Stimulated activated CD4-positive, alpha-beta T cell treated with anti-CD3 and anti-CD28 coated beads, Interleukin-15, amount 100 ng/mL, for 48 hours (primary cell): ENCODE results near the gene MTCH1.
"Not testable (repeated sequence)": the region's sequence is repeated elsewhere in the genome, so short reads cannot be mapped to it uniquely, and the experiment has no call there.

Source experiments
- DNase-seq, 2 donors: peaks; one replicate each; pipeline ENCODE4 v3.0.0-alpha.2; 2020; ENCODE audit warnings: low read depth in 2 of 2

The MTCH1 gene

DNA sequence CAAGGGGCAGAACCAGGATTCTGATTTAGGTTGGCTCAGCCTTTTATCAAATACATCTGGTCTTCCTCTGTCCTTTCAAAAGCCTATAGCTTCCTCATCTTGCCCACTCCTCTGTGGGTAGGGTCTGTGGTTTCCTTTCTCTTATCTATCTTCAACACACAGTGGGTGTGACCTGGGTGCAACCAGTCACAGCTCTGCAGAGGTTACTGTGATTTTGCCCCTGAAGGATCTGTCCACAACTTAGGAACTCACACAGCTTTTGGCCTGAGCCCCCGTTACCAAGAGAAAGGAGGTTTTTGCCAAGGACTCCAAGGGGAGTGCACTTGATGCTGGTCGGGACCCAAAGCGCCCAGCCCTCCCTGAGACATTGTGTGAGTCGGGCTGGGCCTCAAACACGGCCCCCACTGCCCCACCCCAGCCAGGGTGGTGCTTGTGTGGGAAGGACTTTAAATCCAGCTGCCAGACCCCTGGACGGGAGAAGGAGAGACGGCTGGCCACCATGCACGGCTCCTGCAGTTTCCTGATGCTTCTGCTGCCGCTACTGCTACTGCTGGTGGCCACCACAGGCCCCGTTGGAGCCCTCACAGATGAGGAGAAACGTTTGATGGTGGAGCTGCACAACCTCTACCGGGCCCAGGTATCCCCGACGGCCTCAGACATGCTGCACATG, 31.6 kb downstream of the MTCH1 start, which contains the start of gene PI16:
Gene PI16 (plus strand): TSS at position 477 of the 670 bp plus-strand sequence. CDS start 23 bp downstream, at position 500.
- no peak for DNase-seq

DNA sequence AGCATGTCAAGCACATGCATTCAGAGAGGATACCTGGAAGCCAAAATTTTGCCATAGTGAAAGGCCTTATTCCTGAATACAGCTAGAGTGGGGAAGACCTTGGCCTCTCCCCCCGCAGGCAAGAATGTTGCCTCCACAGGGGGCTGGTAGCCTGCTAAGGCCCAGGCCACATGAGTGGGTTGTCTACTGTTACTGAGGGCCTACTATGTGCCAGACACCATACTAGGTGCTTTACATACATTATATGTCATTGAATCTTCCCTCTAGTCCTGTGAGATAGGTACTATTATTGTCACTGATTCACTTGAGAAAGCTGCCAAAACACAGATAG, 32.1 kb downstream of the MTCH1 start:
- no peak for DNase-seq

DNA sequence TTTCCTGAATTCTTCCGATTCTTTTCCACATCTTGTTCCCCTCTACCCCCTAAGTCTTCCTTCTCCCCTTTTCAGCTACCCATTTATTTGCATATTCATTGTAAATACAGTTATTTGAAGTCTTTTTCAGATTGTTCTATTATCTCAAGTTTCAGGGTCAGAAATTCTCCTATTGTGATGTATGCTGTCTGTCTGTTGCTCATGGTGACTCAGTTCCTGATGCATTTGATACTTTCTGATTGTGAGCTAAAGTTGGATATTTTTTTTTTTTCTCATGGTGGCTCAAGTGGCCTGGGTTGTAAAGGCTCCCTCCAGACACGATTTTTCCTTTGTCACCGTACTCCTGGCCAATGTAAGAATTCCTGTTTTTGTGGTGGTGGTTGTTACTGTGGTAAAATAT, 36.4 kb downstream of the MTCH1 start:
- no peak for DNase-seq

DNA sequence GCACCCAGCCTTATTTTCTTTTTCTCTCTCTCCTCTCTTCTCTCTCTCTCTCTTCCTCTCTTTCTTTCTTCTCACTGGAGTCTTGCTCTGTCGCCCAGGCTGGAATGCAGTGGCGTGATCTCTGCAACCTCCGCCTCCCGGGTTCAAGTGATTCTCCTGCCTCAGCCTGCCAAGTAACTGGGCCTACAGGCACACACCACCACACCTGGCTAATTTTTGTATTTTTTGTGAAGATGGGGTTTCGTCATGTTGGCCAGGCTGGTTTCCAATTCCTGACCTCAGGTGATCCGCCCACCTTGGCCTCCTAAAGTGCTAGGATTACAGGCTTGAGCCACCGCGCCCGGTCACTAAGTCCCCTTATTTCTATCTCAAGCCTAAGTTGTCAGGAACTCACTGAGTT, 36.9 kb downstream of the MTCH1 start:
- not testable (repeated sequence) for DNase-seq

- no peak for DNase-seq
Observed at GRCh38 chr6:36947570-36948351, 38.2 kb downstream of the MTCH1 start.

- DNase-seq: no peak
Observed at GRCh38 chr6:36946526-36946925, 39.5 kb downstream of the MTCH1 start.

- no peak for DNase-seq
Observed at GRCh38 chr6:36945301-36945700, 40.7 kb downstream of the MTCH1 start.

DNA sequence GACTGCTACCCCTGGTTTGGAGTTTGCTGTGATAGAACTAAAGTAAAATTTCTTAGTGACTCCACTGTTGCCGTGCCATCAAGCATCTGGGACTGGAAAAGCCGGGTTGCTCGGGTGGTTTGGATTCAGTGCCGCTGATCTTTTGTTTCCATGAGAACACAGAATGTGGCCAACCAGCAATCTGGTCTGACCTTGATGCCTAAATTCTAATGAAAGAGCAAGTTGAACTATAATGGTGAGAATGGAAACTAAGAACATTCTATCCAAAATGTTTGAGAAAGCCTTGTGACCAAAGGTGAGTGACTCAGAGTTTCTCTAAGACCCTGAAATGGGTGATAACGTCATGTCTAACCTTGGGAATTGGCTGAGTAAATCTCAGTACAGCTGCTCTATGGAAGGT, 41.3 kb downstream of the MTCH1 start:
- no peak for DNase-seq

DNA sequence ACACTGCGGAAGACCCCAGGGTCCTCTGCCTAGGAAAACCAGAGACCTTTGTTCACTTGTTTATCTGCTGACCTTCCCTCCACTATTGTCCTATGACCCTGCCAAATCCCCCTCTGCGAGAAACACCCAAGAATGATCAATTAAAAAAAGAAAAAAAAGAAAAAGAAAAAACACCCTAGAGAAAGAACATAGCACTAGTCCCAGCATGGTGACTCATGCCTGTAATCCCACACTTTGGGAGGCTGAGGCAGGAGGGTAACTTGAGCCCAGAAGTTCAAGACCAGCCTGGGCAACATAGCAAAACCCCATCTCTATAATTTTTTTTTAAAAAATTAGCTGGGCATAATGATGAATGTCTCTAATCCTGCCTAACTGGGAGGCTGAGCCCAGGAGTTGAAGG, 43.7 kb downstream of the MTCH1 start:
- not testable (repeated sequence) for DNase-seq

GRCh38 chr6:36941561-36941960, 44.4 kb downstream of the MTCH1 start:
- DNase-seq: not testable (repeated sequence)

DNA sequence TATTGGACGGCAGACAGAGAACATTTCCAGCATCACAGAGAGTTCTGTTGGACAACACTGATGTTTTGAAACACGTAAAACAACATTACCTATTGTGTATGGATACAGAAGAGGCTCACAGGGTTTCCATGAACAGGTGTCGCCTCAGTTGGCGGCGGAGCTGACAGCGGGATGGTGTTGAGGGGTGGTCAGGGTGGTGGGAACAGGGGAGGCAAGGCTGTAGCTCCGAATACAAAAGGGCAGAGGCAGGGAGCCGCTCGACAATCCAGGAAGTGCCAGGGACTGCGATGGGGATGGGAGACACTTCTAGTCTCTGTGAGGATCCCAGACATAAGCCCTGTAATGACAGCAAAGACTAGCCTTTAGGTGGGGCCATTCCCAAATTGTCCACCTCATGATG, 46.0 kb downstream of the MTCH1 start:
- no peak for DNase-seq

DNA sequence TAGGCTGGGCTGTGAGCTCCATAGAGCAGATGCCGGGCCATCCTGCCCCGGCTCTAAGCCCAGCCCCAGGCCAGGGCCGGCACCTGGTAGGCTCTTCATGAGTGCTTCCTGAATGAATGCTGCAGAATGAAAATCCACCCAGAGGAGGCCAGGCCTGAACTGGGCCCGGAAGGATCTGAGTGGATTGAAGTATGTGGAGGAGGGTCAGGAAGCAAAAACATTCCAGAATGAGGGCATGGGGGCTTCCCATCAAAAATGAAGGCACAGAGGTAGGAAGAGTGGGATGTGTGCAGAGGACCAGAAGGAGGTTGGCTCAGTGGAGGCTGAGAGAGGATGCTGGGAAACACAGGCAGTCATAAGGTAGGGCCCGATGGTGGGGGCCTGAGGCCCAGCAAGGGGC, 47.0 kb downstream of the MTCH1 start:
- DNase-seq: not testable (repeated sequence)

DNA sequence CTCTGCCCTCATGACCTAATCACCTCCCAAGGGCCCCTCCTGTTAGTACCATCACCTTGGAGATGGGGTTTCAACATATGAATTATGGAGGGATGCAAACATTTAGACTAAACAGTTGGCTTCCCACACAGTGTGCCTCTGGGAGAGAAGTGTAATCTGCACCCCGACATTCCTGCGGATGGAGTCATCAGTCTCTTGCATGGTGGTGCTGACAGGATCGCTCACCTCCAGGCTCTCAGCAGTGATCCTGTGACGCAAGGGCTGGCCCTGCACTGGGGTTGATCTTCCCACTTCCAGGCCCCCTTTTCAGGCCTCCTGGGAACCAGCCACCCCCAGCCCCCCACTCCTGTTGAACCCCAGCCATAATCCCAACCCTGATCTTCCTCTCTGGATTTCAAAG, 47.5 kb downstream of the MTCH1 start:
- no peak for DNase-seq

GRCh38 chr6:36937896-36938295, 48.1 kb downstream of the MTCH1 start:
- DNase-seq: no peak

GRCh38 chr6:36936824-36937223, 49.2 kb downstream of the MTCH1 start:
- DNase-seq: no peak

DNA sequence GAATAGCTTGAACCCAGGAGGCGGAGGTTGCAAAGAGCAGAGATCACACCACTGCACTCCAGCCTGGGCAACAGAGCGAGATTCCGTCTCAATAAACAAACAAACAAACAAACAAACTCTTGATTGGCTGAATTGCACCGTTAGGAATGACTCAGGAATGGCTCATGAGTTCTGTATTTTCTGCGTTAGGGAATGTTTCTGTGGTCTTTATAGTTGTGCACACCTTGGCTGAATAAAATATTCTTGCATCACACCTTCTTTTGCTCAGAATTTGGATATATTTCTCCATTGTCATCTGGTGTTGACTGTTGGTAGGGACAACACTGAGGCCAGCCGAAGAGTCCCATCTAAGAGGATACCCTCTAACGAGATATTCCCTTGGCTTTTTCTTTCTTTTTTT, 51.1 kb downstream of the MTCH1 start:
- DNase-seq: no peak

DNA sequence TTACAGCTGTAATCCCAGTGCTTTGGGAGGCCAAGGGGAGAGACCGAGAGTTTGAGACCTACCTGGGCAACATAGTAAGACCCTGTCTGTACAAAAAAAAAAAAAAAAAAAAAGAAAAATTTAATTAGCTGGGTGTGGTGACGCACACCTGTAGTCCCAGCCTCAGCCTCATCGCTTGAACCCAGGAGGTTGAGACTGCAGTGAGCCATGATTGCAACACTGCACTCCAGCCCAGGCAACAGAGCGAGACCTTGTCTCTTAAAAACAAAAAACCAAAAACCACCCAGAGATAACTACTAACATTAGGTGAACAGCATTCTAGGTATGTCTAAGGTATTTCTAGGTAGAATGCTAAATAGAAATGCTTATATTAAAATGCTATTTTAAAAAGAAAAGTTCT, 52.5 kb downstream of the MTCH1 start:
- no peak for DNase-seq

DNA sequence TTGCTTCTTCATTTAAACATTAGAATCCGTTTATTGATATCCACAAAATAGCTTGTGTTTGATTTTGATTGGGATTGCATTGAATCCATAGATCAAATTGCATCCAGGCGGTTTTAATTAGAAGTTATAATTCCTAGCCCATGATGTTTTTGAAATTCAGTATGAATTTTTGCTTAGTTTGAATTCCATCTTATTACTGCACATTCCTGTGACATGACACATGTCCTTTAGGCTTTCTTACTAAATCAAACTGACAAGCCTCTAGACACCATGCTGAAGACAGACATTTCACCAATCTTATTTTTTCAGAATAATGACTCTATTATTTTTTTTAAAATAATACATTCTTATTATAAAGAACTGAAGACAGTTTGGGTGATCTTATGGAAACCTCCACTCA, 52.9 kb downstream of the MTCH1 start:
- DNase-seq: no peak

- DNase-seq: no peak
Observed at GRCh38 chr6:36930483-36930882, 55.5 kb downstream of the MTCH1 start.

GRCh38 chr6:36929607-36930006, 56.4 kb downstream of the MTCH1 start:
- no peak for DNase-seq

DNA sequence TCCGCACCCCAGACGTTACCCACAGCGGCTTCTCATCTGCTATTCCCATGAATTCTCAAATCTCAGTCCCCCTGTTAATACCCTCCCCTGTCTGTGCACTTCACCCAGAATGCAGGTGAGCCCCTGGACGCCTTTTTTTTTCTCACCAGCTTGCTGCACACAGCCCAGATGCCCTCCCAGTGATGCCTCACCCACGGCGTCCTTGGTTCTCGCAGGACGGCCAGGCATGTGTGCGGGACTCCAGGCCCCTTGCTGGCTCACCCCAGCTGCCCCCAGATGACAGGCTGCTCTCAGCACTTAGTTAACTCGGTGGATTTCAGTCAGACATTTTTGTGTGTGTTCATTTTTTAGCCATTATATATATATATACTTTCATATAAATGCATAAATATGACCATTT, 56.8 kb downstream of the MTCH1 start:
- no peak for DNase-seq

GRCh38 chr6:36928547-36928918, 57.5 kb downstream of the MTCH1 start:
- no peak for DNase-seq

DNA sequence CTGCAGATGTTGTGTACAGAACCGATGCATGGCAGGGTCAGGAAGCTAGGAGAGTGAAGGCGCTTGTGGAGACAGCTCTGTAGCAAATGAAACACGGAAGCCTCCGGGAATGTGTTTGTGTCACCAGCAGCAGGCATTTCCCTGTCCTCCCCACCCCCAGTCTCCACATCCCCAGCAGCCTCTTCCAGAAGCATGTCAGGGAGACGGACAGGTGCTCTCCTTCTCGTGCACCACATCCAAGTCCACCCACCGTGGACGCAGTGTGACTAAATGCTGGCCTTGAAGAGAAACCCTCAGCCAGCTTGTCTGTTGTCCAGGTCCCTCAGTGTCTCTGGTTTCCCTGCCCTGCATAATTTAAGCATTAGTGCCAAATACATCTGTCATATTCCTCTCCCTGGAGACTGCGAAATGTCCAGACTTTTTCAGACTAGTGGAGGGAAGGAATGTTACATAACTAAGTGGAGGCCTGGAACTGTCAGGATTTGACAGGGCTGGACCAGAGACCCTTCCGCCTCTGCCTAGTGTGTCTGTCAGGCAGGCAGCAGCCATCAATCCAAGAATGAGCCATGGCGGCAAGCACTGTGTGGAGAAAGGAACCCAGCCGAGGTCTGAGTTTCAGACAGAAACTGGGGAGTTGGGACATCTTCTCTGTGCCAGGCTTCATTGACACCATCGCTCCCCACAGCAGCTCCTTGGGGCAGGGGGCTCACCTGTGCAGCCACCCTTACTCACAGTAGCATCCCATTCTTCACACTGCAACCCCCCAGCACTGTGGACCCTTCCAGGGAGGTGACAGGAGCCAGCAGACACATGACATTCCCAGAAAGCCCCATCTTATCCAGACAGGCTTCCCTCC, 58.1 kb downstream of the MTCH1 start:
- no peak for DNase-seq
